Astrocyte (in vitro differentiated cells and primary cell): ENCODE data around the gene TRPV6. TPM values are rescaled to one million over a fixed set of nuclear protein-coding genes. Genes with fewer than 3 reads are reported as not detected.

Experiments used
- DNase-seq: peaks from one replicate; pipeline ENCODE4 v3.0.0-alpha.2; 2010; ENCODE audit warnings: low read depth
- FAIRE-seq: peaks from 2 replicates; lab custom pipeline; 2011; peaks lifted over from hg19 to GRCh38; lab: Jason Lieb, UNC
- H2AFZ ChIP-seq: 2 replicates; pipeline ENCODE4 v1.6.0; 2012; ENCODE audit warnings: low read depth, low read length, inconsistent platforms
- H3K27ac ChIP-seq: 2 replicates; pipeline ENCODE4 v1.5.1; 2011; ENCODE audit warnings: low read depth, low read length, inconsistent platforms
- H3K27me3 ChIP-seq: 2 replicates; pipeline ENCODE4 v1.6.0; 2011; ENCODE audit warnings: low read length, inconsistent platforms; ENCODE audit not compliant: insufficient read depth
- H3K36me3 ChIP-seq: 2 replicates; pipeline ENCODE4 v1.5.1; 2011; ENCODE audit warnings: low read length, inconsistent platforms; ENCODE audit not compliant: insufficient read depth
- H3K4me1 ChIP-seq: 2 replicates; pipeline ENCODE4 v1.5.1; 2011; ENCODE audit warnings: low read length, inconsistent platforms; ENCODE audit not compliant: insufficient read depth
- H3K4me2 ChIP-seq: 2 replicates; pipeline ENCODE4 v1.6.0; 2012; ENCODE audit warnings: low read length, inconsistent platforms
- H3K4me3 ChIP-seq: 2 replicates; pipeline ENCODE4 v1.5.1; 2011; ENCODE audit warnings: low read depth, mild to moderate bottlenecking, low read length, inconsistent platforms; ENCODE audit not compliant: insufficient read depth
- H3K79me2 ChIP-seq: 2 replicates; pipeline ENCODE4 v1.6.0; 2012; ENCODE audit warnings: mild to moderate bottlenecking, low read length, inconsistent platforms; ENCODE audit not compliant: insufficient read depth
- H3K9ac ChIP-seq: 2 replicates; pipeline ENCODE4 v1.6.0; 2012; ENCODE audit warnings: mild to moderate bottlenecking, low read length, inconsistent platforms
- H3K9me3 ChIP-seq: 2 replicates; pipeline ENCODE4 v1.5.1; 2012; ENCODE audit warnings: low read depth, mild to moderate bottlenecking, low read length, inconsistent platforms; ENCODE audit not compliant: insufficient read depth
- H4K20me1 ChIP-seq: 2 replicates; pipeline ENCODE4 v1.6.0; 2012; ENCODE audit warnings: low read length, inconsistent platforms; ENCODE audit not compliant: insufficient read depth
- H3K27ac Mint-ChIP-seq: one replicate; pipeline ENCODE4 v1.8.0; 2021; ENCODE audit warnings: mild to moderate bottlenecking, mixed read lengths; ENCODE audit not compliant: unreplicated experiment
- H3K27me3 Mint-ChIP-seq: one replicate; pipeline ENCODE4 v1.8.0; 2021; ENCODE audit warnings: low read depth, mixed read lengths; ENCODE audit not compliant: unreplicated experiment
- H3K36me3 Mint-ChIP-seq: one replicate; pipeline ENCODE4 v1.8.0; 2021; ENCODE audit warnings: low read depth, mixed read lengths; ENCODE audit not compliant: unreplicated experiment
- H3K4me1 Mint-ChIP-seq: one replicate; pipeline ENCODE4 v1.8.0; 2021; ENCODE audit warnings: low read depth, mixed read lengths; ENCODE audit not compliant: unreplicated experiment
- H3K4me3 Mint-ChIP-seq: one replicate; pipeline ENCODE4 v1.8.0; 2021; ENCODE audit warnings: mild to moderate bottlenecking, moderate library complexity, mixed read lengths; ENCODE audit not compliant: unreplicated experiment
- H3K9me3 Mint-ChIP-seq: one replicate; pipeline ENCODE4 v1.8.0; 2021; ENCODE audit warnings: mild to moderate bottlenecking, mixed read lengths; ENCODE audit not compliant: unreplicated experiment
- CTCF ChIP-seq: IDR thresholded peaks from 2 replicates; pipeline ENCODE4 v1.5.1; 2011; ENCODE audit warnings: low read depth, mild to moderate bottlenecking, inconsistent platforms, low read length, moderate library complexity; ENCODE audit not compliant: insufficient read depth
- EZH2 ChIP-seq: IDR thresholded peaks from 2 replicates; pipeline ENCODE4 v1.6.1; 2012; ENCODE audit warnings: mild to moderate bottlenecking, low read length, inconsistent platforms; ENCODE audit not compliant: insufficient read depth
- total RNA-seq: library from RNA; stranded (reverse); gene quantifications from 2 replicates; pipeline ENCODE4 v1.2.1, GENCODE V29; 2021

TRPV6 gene
- total RNA-seq, 1 donor from 2014 or later, result 0.14 TPM

- Histone ChIP-seq H3K9ac (no peak overlapping the region), H3K4me3 (no peak overlapping the region), H2AFZ (no peak overlapping the region), H4K20me1 (no peaks in the 10 kb centered on the region), H3K79me2 (no peaks in the 10 kb centered on the region), H3K4me2 (no peak overlapping the region), H3K4me1 (no peaks in the 10 kb centered on the region), H3K27me3 (peaks cover 11% of the 10 kb centered on the region), H3K27ac (no peak overlapping the region), H3K9me3 (no peaks in the 10 kb centered on the region), H3K36me3 (no peaks in the 10 kb centered on the region)
- no peaks in the 10 kb centered on the region for H3K9me3 Mint-ChIP-seq
- H3K27me3 Mint-ChIP-seq, result peaks cover 47% of the 10 kb centered on the region
- no peaks in the 10 kb centered on the region for H3K4me1 Mint-ChIP-seq
- no peak for DNase-seq
- no peak overlapping the region for H3K4me3 Mint-ChIP-seq
- FAIRE-seq, result no peak
- TF ChIP-seq EZH2 (no peak), CTCF (no peak)
- no peak overlapping the region for H3K27ac Mint-ChIP-seq
- H3K36me3 Mint-ChIP-seq, result peaks cover 3% of the 10 kb centered on the region
Observed at GRCh38 chr7:142881586-142882337, 3.8 kb downstream of the TRPV6 start.

GRCh38 chr7:142880876-142881505 lies 4.6 kb downstream of the TRPV6 start:
- Mint-ChIP-seq H3K27me3 (peaks cover 54% of the 10 kb centered on the region), H3K4me1 (no peaks in the 10 kb centered on the region), H3K36me3 (peaks cover 3% of the 10 kb centered on the region), H3K4me3 (no peak overlapping the region), H3K9me3 (no peaks in the 10 kb centered on the region), H3K27ac (no peak overlapping the region)
- H3K9me3 ChIP-seq, result no peaks in the 10 kb centered on the region
- no peak overlapping the region for H3K9ac ChIP-seq
- TF ChIP-seq CTCF (peak; percentile 61), EZH2 (no peak)
- no peaks in the 10 kb centered on the region for H3K79me2 ChIP-seq
- no peak overlapping the region for H2AFZ ChIP-seq
- no peaks in the 10 kb centered on the region for H3K36me3 ChIP-seq
- FAIRE-seq (no peak), DNase-seq (no peak)
- H3K27me3 ChIP-seq, result peaks cover 11% of the 10 kb centered on the region
- no peaks in the 10 kb centered on the region for H4K20me1 ChIP-seq
- no peak overlapping the region for H3K4me2 ChIP-seq
- H3K27ac ChIP-seq, result no peak overlapping the region
- no peaks in the 10 kb centered on the region for H3K4me1 ChIP-seq
- H3K4me3 ChIP-seq, result no peak overlapping the region

- no peak overlapping the region for H3K4me3 Mint-ChIP-seq
- no peak overlapping the region for H3K4me3 ChIP-seq
- H3K27me3 ChIP-seq, result peaks cover 11% of the 10 kb centered on the region
Observed at GRCh38 chr7:142879060-142879459, 6.5 kb downstream of the TRPV6 start.

More at GRCh38 chr7:142879060-142879459, 6.5 kb downstream of the TRPV6 start:
- Histone ChIP-seq H3K36me3 (no peaks in the 10 kb centered on the region), H3K27ac (no peak overlapping the region), H3K79me2 (no peaks in the 10 kb centered on the region), H2AFZ (no peak overlapping the region), H3K4me1 (no peaks in the 10 kb centered on the region), H3K9ac (no peak overlapping the region), H4K20me1 (no peaks in the 10 kb centered on the region), H3K4me2 (no peak overlapping the region), H3K9me3 (no peaks in the 10 kb centered on the region)
- no peak overlapping the region for H3K27ac Mint-ChIP-seq
- H3K4me1 Mint-ChIP-seq, result no peaks in the 10 kb centered on the region
- H3K27me3 Mint-ChIP-seq, result peaks cover 64% of the 10 kb centered on the region
- peaks cover 12% of the 10 kb centered on the region for H3K9me3 Mint-ChIP-seq
- TF ChIP-seq CTCF (no peak), EZH2 (no peak)
- FAIRE-seq, result no peak
- no peak for DNase-seq
- H3K36me3 Mint-ChIP-seq, result peaks cover 3% of the 10 kb centered on the region
